Smooth muscle cell (in vitro differentiated cells): ENCODE measurements around the gene PPP1CA. TPM values are rescaled to one million over a fixed set of nuclear protein-coding genes. Genes with fewer than 3 reads are reported as not detected.

Experiments used
- DNase-seq: peaks from one replicate; lab custom pipeline; 2025; ENCODE audit not compliant: unreplicated experiment; lab: John Stamatoyannopoulos, UW
- H2AFZ ChIP-seq: fragments of 200-600 bp; sonication (generic); 2 replicates; pipeline ENCODE4 v1.6.0; 2016; ENCODE audit warnings: antibody characterized with exemption, low read depth, mild to moderate bottlenecking
- H3F3A ChIP-seq: fragments of 200-600 bp; sonication (generic); 2 replicates; pipeline ENCODE4 v1.6.0; 2017; ENCODE audit warnings: antibody characterized with exemption, low read depth
- H3K27ac ChIP-seq: fragments of 200-600 bp; sonication (generic); 2 replicates; pipeline ENCODE4 v1.5.1; 2016; ENCODE audit warnings: low read depth, mild to moderate bottlenecking
- H3K27me3 ChIP-seq: fragments of 200-600 bp; sonication (generic); 2 replicates; pipeline ENCODE4 v1.6.1; 2016; ENCODE audit warnings: low read depth, mild to moderate bottlenecking
- H3K36me3 ChIP-seq: fragments of 200-600 bp; sonication (generic); 2 replicates; pipeline ENCODE4 v1.5.1; 2016; ENCODE audit warnings: low read depth
- H3K4me1 ChIP-seq: fragments of 200-600 bp; sonication (generic); 2 replicates; pipeline ENCODE4 v1.5.1; 2016; ENCODE audit warnings: low read depth
- H3K4me2 ChIP-seq: fragments of 200-600 bp; sonication (generic); 2 replicates; pipeline ENCODE4 v1.6.0; 2016; ENCODE audit warnings: mild to moderate bottlenecking
- H3K4me3 ChIP-seq: fragments of 200-600 bp; sonication (generic); 2 replicates; pipeline ENCODE4 v1.5.1; 2016; ENCODE audit warnings: mild to moderate bottlenecking
- H3K79me2 ChIP-seq: fragments of 200-600 bp; sonication (generic); 2 replicates; pipeline ENCODE4 v1.6.0; 2016; ENCODE audit warnings: low read depth, mild to moderate bottlenecking
- H3K9ac ChIP-seq: fragments of 200-600 bp; sonication (generic); 2 replicates; pipeline ENCODE4 v1.6.0; 2016; ENCODE audit warnings: low read depth
- H3K9me3 ChIP-seq: fragments of 200-600 bp; sonication (generic); replicated peaks from 2 replicates; pipeline ENCODE4 v1.5.1; 2016; ENCODE audit warnings: low read depth
- H4K20me1 ChIP-seq: fragments of 200-600 bp; sonication (generic); 2 replicates; pipeline ENCODE4 v1.6.0; 2016; ENCODE audit warnings: low read depth
- CTCF ChIP-seq: fragments of 200-600 bp; sonication (generic); IDR thresholded peaks from 2 replicates; pipeline ENCODE4 v1.5.1; 2017; ENCODE audit warnings: borderline replicate concordance, mild to moderate bottlenecking, antibody characterized with exemption; ENCODE audit not compliant: insufficient read depth, poor library complexity, severe bottlenecking
- WGBS: methylation state at CpG from one replicate; pipeline ENCODE4 v1.1.7; 2016; ENCODE audit warnings: low lambda C conversion rate; 5-methylcytosine and 5-hydroxymethylcytosine counted together
- polyA plus RNA-seq: library from polyadenylated mRNA; unstranded; fragments of >200 nt; fragmentation: Nextera tagmentation; extraction: Ambion mirVana; gene quantifications from 2 replicates; pipeline ENCODE4 v1.2.1, GENCODE V29; 2016
- total RNA-seq: library from RNA; depleted of rRNA; stranded (reverse); fragments of >200 nt; gene quantifications from 2 replicates; pipeline ENCODE4 v1.2.3, GENCODE V29; 2014

PPP1CA gene
- total and polyA plus RNA-seq, 2 experiments from 2014 or later = 123 to 210 TPM

- Histone ChIP-seq H3K4me2 (peak overlapping the region; percentile 92), H3K9me3 (no peaks in the 10 kb centered on the region), H3K27me3 (no peaks in the 10 kb centered on the region), H3K36me3 (no peaks in the 10 kb centered on the region), H3K4me3 (peak overlapping the region; percentile 71), H3K9ac (peak overlapping the region; percentile 70), H3F3A (no peaks in the 10 kb centered on the region), H2AFZ (peak overlapping the region; percentile 52), H3K79me2 (no peaks in the 10 kb centered on the region), H3K4me1 (peaks cover 3% of the 10 kb centered on the region), H3K27ac (peak overlapping the region; percentile 23), H4K20me1 (no peaks in the 10 kb centered on the region)
- no peak for DNase-seq
- whole genome bisulfite sequencing = 18% methylated on average over 26 of the region's 31 CpGs
- no peak for TF ChIP-seq CTCF
Observed at GRCh38 chr11:67392183-67392715, 9.4 kb downstream of the PPP1CA start.

GRCh38 chr11:67391304-67392182 lies 10.1 kb downstream of the PPP1CA start, which contains the start of gene RAD9A:
Gene RAD9A (plus strand): TSS chr11:67391986. CDS start chr11:67392045, 59 bp downstream.
- H4K20me1 ChIP-seq = no peaks in the 10 kb centered on the region
- H3K4me1 ChIP-seq = peaks cover 3% of the 10 kb centered on the region
- H3K27me3 ChIP-seq = no peaks in the 10 kb centered on the region
- no peak for TF ChIP-seq CTCF
- peak within 1 kb of the TSS; percentile 85 for H3K9ac ChIP-seq
- peak within 1 kb of the TSS; percentile 71 for H3K4me3 ChIP-seq
- peak; percentile 85 for DNase-seq
- H3K36me3 ChIP-seq = no peaks in the 10 kb centered on the region
- no peaks in the 10 kb centered on the region for H3K9me3 ChIP-seq
- peak within 1 kb of the TSS; percentile 53 for H2AFZ ChIP-seq
- H3F3A ChIP-seq = no peaks in the 10 kb centered on the region
- H3K79me2 ChIP-seq = no peaks in the 10 kb centered on the region
- WGBS = under 1% methylated on average over 71 of the region's 75 CpGs
- H3K4me2 ChIP-seq = peak within 1 kb of the TSS; percentile 92
- peak within 1 kb of the TSS; percentile 79 for H3K27ac ChIP-seq

- Histone ChIP-seq H3F3A (no peaks in the 10 kb centered on the region), H3K79me2 (no peaks in the 10 kb centered on the region), H3K36me3 (no peaks in the 10 kb centered on the region), H3K9me3 (no peaks in the 10 kb centered on the region), H4K20me1 (no peaks in the 10 kb centered on the region), H3K27me3 (no peaks in the 10 kb centered on the region), H3K4me3 (peak overlapping the region; percentile 71), H3K9ac (peak overlapping the region; percentile 85), H3K27ac (peak overlapping the region; percentile 79), H2AFZ (peak overlapping the region; percentile 53), H3K4me1 (peaks cover 3% of the 10 kb centered on the region), H3K4me2 (peak overlapping the region; percentile 92)
- no peak for DNase-seq
- WGBS = 17% methylated on average over 15 of the region's 15 CpGs
- TF ChIP-seq CTCF = no peak
Observed at GRCh38 chr11:67390947-67391303, 10.7 kb downstream of the PPP1CA start.
